K562 (cell line): ENCODE results near the gene WDR70. TPM values are rescaled to one million over a fixed set of nuclear protein-coding genes. Genes with fewer than 3 reads are reported as not detected.
"Not testable (repeated sequence)": the region's sequence is repeated elsewhere in the genome, so short reads cannot be mapped to it uniquely, and the experiment has no call there.

Experiments used
- ATAC-seq: fragments of 200-7000 bp; cut with Tn5 transposase; 3 replicates; pipeline ENCODE4 v1.9.1; 2020; ENCODE audit warnings: moderate library complexity
- BruUV-seq: library from RNA; stranded (reverse); fragments of 400-500 nt; replicated peaks from 2 replicates; lab custom pipeline; 2021; lab: Mats Ljungman, UMichigan
- CTCF ChIA-PET: fragments of 300-600 bp; formaldehyde crosslinking; extraction: SDS; loops from one replicate; lab custom pipeline; 2021; ENCODE audit warnings: low intra/inter-chr PET ratio; lab: Yijun Ruan, JAX
- POLR2A ChIA-PET: fragments of 300-600, 350-650 bp; sonication (Branson Sonifier 250); formaldehyde crosslinking; extraction: SDS; loops from one replicate; lab custom pipeline; 2021; ENCODE audit warnings: antibody characterized with exemption, inconsistent platforms; lab: Yijun Ruan, JAX
- DNase-seq, 4 experiments: peaks; one replicate each; pipeline versions ENCODE4 v3.0.0 to v3.0.0-alpha.2; 2011 to 2018; ENCODE audit warnings: low spot score in 3 of 4, mixed read lengths in 3 of 4; ENCODE audit errors: extremely low read depth in 1 of 4
- FAIRE-seq: peaks from 2 replicates; lab custom pipeline; 2011; peaks lifted over from hg19 to GRCh38; lab: Jason Lieb, UNC
- H2AFZ ChIP-seq: 2 replicates; pipeline ENCODE4 v1.6.0; 2011; ENCODE audit warnings: low read depth, low read length, control low read depth, inconsistent platforms
- H3K27ac ChIP-seq: fragments of 200-600 bp; 3 replicates; pipeline ENCODE4 v1.8.0; 2011; ENCODE audit warnings: low read depth, mild to moderate bottlenecking, control low read depth, inconsistent platforms, low read length, moderate library complexity, mixed read lengths; ENCODE audit errors: extremely low read depth
- H3K27me3 ChIP-seq, 2 experiments: fragments of 300-600 bp in 1 of 2; 2 replicates in 1 of 2; 3 replicates in 1 of 2; pipeline versions ENCODE4 v1.6.0 to v1.8.0; 2011; ENCODE audit warnings: inconsistent platforms in 2 of 2, low read length in 2 of 2, mild to moderate bottlenecking in 1 of 2, mixed read lengths in 1 of 2, moderate library complexity in 1 of 2; ENCODE audit not compliant: control insufficient read depth in 2 of 2, insufficient read depth in 2 of 2
- H3K36me3 ChIP-seq: fragments of 300-600 bp; 3 replicates; pipeline ENCODE4 v1.8.0; 2011; ENCODE audit warnings: mild to moderate bottlenecking, low read length, inconsistent platforms; ENCODE audit not compliant: control insufficient read depth, insufficient read depth
- H3K4me1 ChIP-seq, 2 experiments: fragments of 200-600 bp in 1 of 2; replicated peaks in 1 of 2; 2 replicates in 1 of 2; 3 replicates in 1 of 2; pipeline versions ENCODE4 v1.5.1 to v1.8.0; 2011; ENCODE audit warnings: inconsistent platforms in 2 of 2, low read length in 2 of 2, mild to moderate bottlenecking in 1 of 2, mixed read lengths in 1 of 2, moderate library complexity in 1 of 2; ENCODE audit not compliant: control insufficient read depth in 2 of 2, insufficient read depth in 2 of 2
- H3K4me2 ChIP-seq: 2 replicates; pipeline ENCODE4 v1.6.1; 2011; ENCODE audit warnings: low read length, control low read depth, inconsistent platforms, mixed read lengths; ENCODE audit not compliant: insufficient read depth
- H3K4me3 ChIP-seq: fragments of 200-600 bp; sonication (generic), shearing (Covaris generic); 2 replicates; pipeline ENCODE4 v1.5.1; 2016; ENCODE audit warnings: control low read depth, inconsistent platforms
- H3K79me2 ChIP-seq: fragments of 200-600 bp; 3 replicates; pipeline ENCODE4 v1.8.0; 2011; ENCODE audit warnings: low read length, inconsistent platforms; ENCODE audit not compliant: control insufficient read depth, insufficient read depth
- H3K9ac ChIP-seq, 2 experiments: 2 replicates each; pipeline versions ENCODE4 v1.6.0 to v1.6.1; 2011; ENCODE audit warnings: low read depth in 2 of 2, low read length in 2 of 2, control low read depth in 1 of 2, inconsistent platforms in 1 of 2, mild to moderate bottlenecking in 1 of 2, mixed read lengths in 1 of 2; ENCODE audit not compliant: insufficient read depth in 1 of 2
- H3K9me1 ChIP-seq: one replicate; pipeline ENCODE4 v1.6.0; 2011; ENCODE audit warnings: inconsistent platforms, mild to moderate bottlenecking, low read length, moderate library complexity; ENCODE audit not compliant: control insufficient read depth, insufficient read depth
- H3K9me3 ChIP-seq: replicated peaks from 2 replicates; pipeline ENCODE4 v1.5.1; 2011; ENCODE audit warnings: low read depth, low read length, inconsistent platforms; ENCODE audit not compliant: control insufficient read depth, insufficient read depth
- H4K20me1 ChIP-seq: replicated peaks from 2 replicates; pipeline ENCODE4 v1.6.1; 2011; ENCODE audit warnings: low read length, inconsistent platforms, mixed read lengths; ENCODE audit not compliant: control insufficient read depth, insufficient read depth
- WGBS: fragments of 100-300 bp; shearing (Covaris generic); methylation state at CpG from one replicate; pipeline ENCODE4 v1.1.6; 2016; ENCODE audit warnings: low coverage, mixed read lengths; ENCODE audit not compliant: insufficient coverage; ENCODE audit errors: missing lambda C conversion rate; 5-methylcytosine and 5-hydroxymethylcytosine counted together
- in situ Hi-C: fragments of 300-500 bp; cut with MboI; formaldehyde crosslinking; loops from 4 replicates; pipeline ENCODE4 v1.15.0; 2018; ENCODE audit warnings: inconsistent platforms, mixed read lengths
- intact Hi-C: fragments of 100-400 bp; cut with micrococcal nuclease; formaldehyde crosslinking; loops from 2 replicates; pipeline ENCODE4 v1.14.2; 2022
- polyA plus RNA-seq, 8 experiments: library from polyadenylated mRNA; depleted of rRNA in 4 of 8; stranded (reverse) in 5 of 8; unstranded in 3 of 8; fragments of >200 nt; fragmentation: Nextera tagmentation in 2 of 8; fragmentation: Illumina TruSeq in 1 of 8; extraction: Ambion mirVana in 2 of 8; extraction: Trizol in 1 of 8; gene quantifications; 2 replicates each; pipeline versions ENCODE4 v1.2.1 to v1.2.3, GENCODE V29; 2011 to 2014; ENCODE audit warnings: inconsistent platforms in 1 of 8, missing spikeins in 1 of 8
- total RNA-seq, 7 experiments: library from RNA; depleted of rRNA in 6 of 7; stranded (reverse); fragments of >200 nt in 6 of 7; fragmentation: Illumina TruSeq in 2 of 7; extraction: Trizol in 2 of 7; gene quantifications; 2 replicates each; pipeline versions ENCODE4 v1.2.1 to v1.2.3, GENCODE V29; 2011 to 2021; ENCODE audit warnings: low replicate concordance in 1 of 7

WDR70 gene
- total and polyA plus RNA-seq, 9 of the 15 experiments (the other 6 are each of a cell fraction or from before 2014, with no cell fraction given) = 16.8 to 46.6 (median 38.8) TPM

DNA sequence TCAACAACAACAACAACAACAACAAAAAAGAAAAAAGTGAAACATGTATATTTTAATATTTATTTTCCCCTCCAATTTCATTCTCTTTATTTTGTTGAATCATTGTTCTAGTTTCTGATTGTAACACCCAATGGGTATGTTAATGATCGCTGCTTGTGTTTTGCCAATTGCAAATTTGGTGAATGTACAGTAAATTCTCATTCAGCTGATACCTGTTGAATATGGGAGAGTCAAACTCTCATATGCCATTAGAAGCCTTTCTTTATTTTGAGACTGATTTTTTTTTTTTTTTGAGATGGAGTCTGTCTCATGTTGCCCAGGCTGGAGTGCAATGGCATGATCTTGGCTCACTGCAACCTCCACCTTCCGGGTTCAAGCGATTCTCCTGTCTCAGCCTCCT is 72.9 kb downstream of the WDR70 start:
- WGBS = 88% methylated on average over 2 of the region's 3 CpGs
- FAIRE-seq, intact Hi-C loops: not testable (repeated sequence)

GRCh38 chr5:37453252-37453651 is 74.1 kb downstream of the WDR70 start:
- H3K9me1 ChIP-seq, H3K36me3 ChIP-seq, H3K79me2 ChIP-seq, CTCF ChIA-PET, H4K20me1 ChIP-seq, intact Hi-C loops, H3K27me3 ChIP-seq, H2AFZ ChIP-seq, H3K27ac ChIP-seq, BruUV-seq, FAIRE-seq, H3K4me2 ChIP-seq, H3K9ac ChIP-seq, POLR2A ChIA-PET, in situ Hi-C loops, H3K4me1 ChIP-seq, ATAC-seq, DNase-seq, H3K4me3 ChIP-seq, H3K9me3 ChIP-seq: not testable (repeated sequence)
- WGBS = 89% methylated on average over 5 of the region's 7 CpGs

More for the DNA sequence above, 72.9 kb downstream of the WDR70 start:
- DNase-seq, H3K79me2 ChIP-seq, ATAC-seq, H3K27ac ChIP-seq, BruUV-seq, H3K36me3 ChIP-seq, H3K4me3 ChIP-seq, H3K4me2 ChIP-seq, H3K4me1 ChIP-seq, H3K9ac ChIP-seq, H3K9me3 ChIP-seq, H2AFZ ChIP-seq, CTCF ChIA-PET, in situ Hi-C loops, H3K27me3 ChIP-seq, H4K20me1 ChIP-seq, H3K9me1 ChIP-seq: not testable (repeated sequence)
- POLR2A ChIA-PET = interaction anchor here (0.7 kb wide), 1 partner anchor 1361 kb away, joined by 3 read pairs; no protein-coding TSS in a partner anchor

DNA sequence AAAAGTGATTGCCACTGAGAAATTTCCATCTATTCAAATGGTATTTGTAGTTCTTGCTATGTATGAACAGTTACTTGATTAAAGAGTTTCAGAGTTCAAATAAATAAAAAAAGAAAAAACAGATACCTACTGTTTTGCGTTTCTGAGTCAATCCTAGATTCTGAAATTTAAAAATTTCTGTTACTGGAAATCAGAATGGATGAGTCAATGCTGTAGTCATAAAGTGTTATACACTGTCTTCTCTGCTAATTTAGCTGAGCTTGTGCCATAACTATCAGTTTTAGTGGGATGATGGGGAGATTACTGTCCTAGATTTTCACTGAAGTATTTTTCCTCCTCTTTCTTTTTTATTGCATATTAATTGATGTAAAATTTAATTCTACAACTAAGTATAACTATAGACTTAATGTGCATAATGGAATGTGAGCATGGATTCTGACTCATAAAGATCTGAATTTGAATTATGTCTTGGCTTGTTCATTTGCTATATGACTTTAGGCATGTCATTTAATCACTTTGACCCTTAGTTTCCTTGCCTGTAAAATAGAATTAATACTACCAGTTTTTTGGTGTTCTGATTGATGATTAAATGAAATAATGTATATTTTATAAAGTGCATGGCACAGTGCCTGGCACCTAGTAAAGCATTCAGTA is 75.4 kb downstream of the WDR70 start:
- FAIRE-seq, CTCF ChIA-PET, H3K27ac ChIP-seq, H4K20me1 ChIP-seq, H2AFZ ChIP-seq, H3K9me3 ChIP-seq, H3K79me2 ChIP-seq, H3K36me3 ChIP-seq, POLR2A ChIA-PET, H3K4me2 ChIP-seq, BruUV-seq, ATAC-seq, H3K4me1 ChIP-seq, H3K9me1 ChIP-seq, H3K4me3 ChIP-seq, H3K9ac ChIP-seq, in situ Hi-C loops, intact Hi-C loops, DNase-seq, H3K27me3 ChIP-seq: not testable (repeated sequence)
- WGBS = 76% methylated on average over 1 of the region's 1 CpG
